Gastroesophageal sphincter (tissue), 3 donors: Measurements from ENCODE around the gene SCLY.

ENCODE experiments used
- CTCF ChIP-seq, 4 experiments: fragments of 200-600 bp in 2 of 4; fragments of 450-650 bp in 2 of 4; sonication (generic) in 1 of 4; IDR thresholded peaks; one replicate each; pipeline ENCODE4 v1.5.1; 2017 to 2019; ENCODE audit warnings: antibody characterized with exemption in 4 of 4, mild to moderate bottlenecking in 2 of 4, moderate library complexity in 2 of 4
- EP300 ChIP-seq: sonication (generic); formaldehyde crosslinking; IDR thresholded peaks from one replicate; pipeline ENCODE4 v1.6.1; 2017; ENCODE audit warnings: antibody characterized with exemption, mild to moderate bottlenecking
- POLR2A ChIP-seq, 2 donors: fragments of 450-650 bp; IDR thresholded peaks; one replicate each; pipeline ENCODE4 v1.6.1; 2017; ENCODE audit warnings: antibody characterized with exemption in 2 of 2, mild to moderate bottlenecking in 2 of 2, moderate library complexity in 1 of 2
- POLR2AphosphoS5 ChIP-seq: sonication (generic); formaldehyde crosslinking; IDR thresholded peaks from one replicate; pipeline ENCODE4 v1.6.1; 2017; ENCODE audit warnings: antibody characterized with exemption

- no peak for TF ChIP-seq POLR2A (IDR thresholded peaks at IDR 0.05)
- TF ChIP-seq POLR2AphosphoS5: no peak
- no peak for TF ChIP-seq CTCF (IDR thresholded peaks at IDR 0.05)
- TF ChIP-seq EP300: no peak
Measured at GRCh38 chr2:238136820-238137537, 76.2 kb downstream of the SCLY start.
